H4 (cell line): ENCODE measurements around the gene SLC26A11. TPM values are rescaled to one million over a fixed set of nuclear protein-coding genes. Genes with fewer than 3 reads are reported as not detected.
"Not testable (repeated sequence)": the region's sequence is repeated elsewhere in the genome, so short reads cannot be mapped to it uniquely, and the experiment has no call there.

Experiments used
- DNase-seq: peaks from one replicate; pipeline ENCODE4 v3.0.0-alpha.2; 2015; ENCODE audit warnings: low spot score
- total RNA-seq: library from RNA; depleted of rRNA; stranded (reverse); fragments of >200 nt; shearing (Covaris generic); gene quantifications from 2 replicates; pipeline ENCODE4 v1.2.3, GENCODE V29; 2014

SLC26A11 gene
- total RNA-seq, 1 experiment from 2014 or later: 3.6 TPM

GRCh38 chr17:80195671-80196529 lies 24.3 kb upstream of the SLC26A11 start:
- DNase-seq: no peak

- no peak for DNase-seq
Measured at GRCh38 chr17:80196652-80197051, 23.6 kb upstream of the SLC26A11 start.

- DNase-seq: no peak
Measured at GRCh38 chr17:80198144-80198661, 22.0 kb upstream of the SLC26A11 start.

GRCh38 chr17:80199295-80199694 lies 20.9 kb upstream of the SLC26A11 start:
- DNase-seq: not testable (repeated sequence)

GRCh38 chr17:80201446-80201845 lies 18.8 kb upstream of the SLC26A11 start:
- no peak for DNase-seq

GRCh38 chr17:80202197-80202596 lies 18.0 kb upstream of the SLC26A11 start:
- DNase-seq: no peak

- no peak for DNase-seq
Measured at GRCh38 chr17:80203471-80203963, 16.7 kb upstream of the SLC26A11 start.

GRCh38 chr17:80204626-80205468 lies 15.4 kb upstream of the SLC26A11 start:
- no peak for DNase-seq

GRCh38 chr17:80205811-80206210 lies 14.4 kb upstream of the SLC26A11 start:
- no peak for DNase-seq

- DNase-seq: no peak
Measured at GRCh38 chr17:80208050-80208449, 12.2 kb upstream of the SLC26A11 start.

- DNase-seq: no peak
Measured at GRCh38 chr17:80209765-80210164, 10.5 kb upstream of the SLC26A11 start.

- DNase-seq: no peak
Measured at GRCh38 chr17:80210348-80211108, 9.7 kb upstream of the SLC26A11 start.

GRCh38 chr17:80212109-80212508 lies 8.1 kb upstream of the SLC26A11 start:
- DNase-seq: no peak

GRCh38 chr17:80212511-80212910 lies 7.7 kb upstream of the SLC26A11 start:
- DNase-seq: no peak

GRCh38 chr17:80212962-80213642 lies 7.1 kb upstream of the SLC26A11 start:
- no peak for DNase-seq

GRCh38 chr17:80213643-80213975 lies 6.6 kb upstream of the SLC26A11 start:
- no peak for DNase-seq

- no peak for DNase-seq
Measured at GRCh38 chr17:80214012-80214877, 6.0 kb upstream of the SLC26A11 start.

- no peak for DNase-seq
Measured at GRCh38 chr17:80214878-80215210, 5.4 kb upstream of the SLC26A11 start.

GRCh38 chr17:80216473-80217456 lies 3.5 kb upstream of the SLC26A11 start:
- DNase-seq: no peak
